Muscle of arm (tissue), 12 donors: Measurements from ENCODE around the gene NRXN3. TPM values are rescaled to one million over a fixed set of nuclear protein-coding genes. Genes with fewer than 3 reads are reported as not detected.

ENCODE experiments used
- DNase-seq: peaks from one replicate; pipeline ENCODE4 v3.0.0-alpha.2; 2013
- polyA plus RNA-seq, 12 donors: library from polyadenylated mRNA; unstranded; fragments of 120-200 nt; gene quantifications; one replicate each; pipeline ENCODE4 v1.2.1, GENCODE V29; 2013; ENCODE audit not compliant: insufficient read length in 12 of 12

The NRXN3 gene
- polyA plus RNA-seq, 12 donors = 0.43 to 8.4 (median 1.2) TPM; not detected in 2

DNA sequence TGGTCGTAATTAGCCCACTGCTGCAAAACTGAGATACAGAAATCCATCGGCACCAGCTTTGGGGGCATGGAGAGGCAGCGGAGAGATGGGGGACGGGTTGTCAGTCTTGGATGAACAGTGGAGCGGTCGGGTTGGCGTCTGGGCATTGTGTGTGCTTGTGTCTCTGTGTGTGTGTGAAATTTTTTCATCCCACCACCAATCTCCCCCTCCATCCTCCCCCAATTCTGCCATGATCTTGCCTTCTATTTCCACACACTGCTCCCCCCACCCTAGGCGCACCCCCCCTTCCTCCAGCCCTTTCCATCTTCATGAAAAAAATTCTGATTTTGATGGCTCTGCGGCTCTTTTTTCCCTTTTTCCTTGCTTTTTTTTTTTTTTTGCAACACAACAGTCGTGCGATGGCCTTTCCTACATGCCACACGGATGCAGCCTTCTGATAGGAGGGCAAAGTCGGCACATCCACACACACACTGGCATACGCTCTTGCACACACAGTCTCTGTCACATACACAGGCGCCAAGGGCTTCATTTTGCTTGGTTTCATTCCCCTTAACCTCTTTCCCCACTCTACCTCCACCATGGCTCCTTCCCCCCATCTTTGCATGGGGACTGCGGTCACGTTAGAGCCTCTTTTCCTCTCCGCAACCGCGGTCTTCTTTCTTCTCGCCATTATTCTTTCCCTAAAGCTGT is 3.3 kb downstream of the NRXN3 start:
- no peak for DNase-seq

DNA sequence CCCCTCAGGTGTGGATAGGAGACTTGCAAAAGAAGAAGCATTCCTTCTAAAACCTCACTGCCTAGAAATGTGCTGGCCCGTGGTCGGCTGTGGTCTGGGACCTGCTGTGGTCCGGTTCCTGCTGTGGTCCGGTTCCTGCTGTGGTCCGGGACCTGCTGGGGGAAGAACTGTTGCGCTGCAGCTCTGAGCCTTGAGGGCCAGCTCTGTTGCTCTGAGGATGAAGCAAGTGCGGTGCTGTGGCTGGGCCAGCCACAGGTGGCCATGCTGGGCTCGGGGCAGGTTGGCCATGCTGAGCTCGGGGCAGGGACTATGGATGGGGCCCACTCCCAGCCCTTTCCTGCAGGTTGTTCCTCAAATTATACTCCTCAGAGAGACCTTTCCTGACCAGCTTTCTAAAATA is 5.2 kb downstream of the NRXN3 start:
- no peak for DNase-seq

DNA sequence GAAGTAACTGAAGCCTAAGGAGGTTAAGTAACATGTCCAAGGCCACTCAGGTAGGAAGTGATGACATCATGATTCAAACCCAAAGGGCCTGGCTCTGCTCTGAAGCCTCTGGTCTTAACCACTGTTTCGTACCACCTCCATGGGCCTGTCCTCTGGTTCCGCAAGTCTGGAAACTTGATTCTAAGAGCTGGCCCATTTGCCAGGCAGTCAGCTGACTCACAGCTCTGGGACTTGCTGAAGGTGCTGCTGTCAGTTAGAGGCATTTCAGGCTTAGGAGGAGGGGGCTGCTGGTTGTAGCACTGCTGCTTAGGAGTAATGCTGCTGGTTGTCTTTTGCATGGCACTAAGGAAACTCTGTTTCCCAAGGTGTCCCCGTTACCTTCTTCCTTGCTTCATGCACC is 7.9 kb downstream of the NRXN3 start:
- DNase-seq = no peak

DNA sequence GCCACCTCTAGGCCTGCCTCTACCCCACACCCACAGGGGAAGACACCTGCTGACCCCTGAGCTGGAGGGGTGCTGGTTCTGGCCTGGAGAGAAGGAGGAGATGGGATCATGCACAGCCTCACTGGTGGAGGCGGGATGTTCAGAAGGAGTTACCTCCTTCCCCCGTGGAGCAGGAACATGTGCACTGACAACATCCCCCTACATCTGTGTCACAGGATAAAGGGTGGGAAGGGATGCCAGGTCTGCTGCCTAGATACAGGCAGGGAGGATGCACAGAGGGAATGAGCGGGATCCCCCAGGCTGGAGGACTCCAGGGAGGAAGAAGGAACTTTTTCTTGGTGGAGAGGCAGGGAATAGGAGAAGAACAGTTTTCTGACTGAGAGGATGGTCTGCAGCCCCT is 8.8 kb downstream of the NRXN3 start:
- DNase-seq = no peak

- no peak for DNase-seq
Measured at GRCh38 chr14:78181270-78181669, 11.1 kb downstream of the NRXN3 start.

DNA sequence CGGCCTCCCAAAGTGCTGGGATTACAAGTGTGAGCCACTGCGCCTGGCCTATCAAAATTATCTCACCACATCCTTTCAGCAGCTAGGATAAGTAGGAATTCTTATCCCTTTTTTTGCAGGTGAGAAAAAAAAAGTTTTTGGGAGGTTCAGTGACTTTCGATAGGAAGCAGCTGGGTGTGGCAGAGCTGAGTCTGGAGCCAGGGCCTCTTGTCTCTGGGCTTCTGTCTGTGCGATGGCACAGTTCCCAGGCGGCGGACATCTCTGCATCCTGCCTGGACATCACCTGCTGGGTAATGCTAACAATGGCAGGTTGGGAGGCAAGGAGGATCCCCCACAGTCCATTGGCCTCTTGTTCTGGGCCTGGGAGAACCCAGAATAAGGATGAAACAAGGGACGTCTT is 12.5 kb downstream of the NRXN3 start:
- no peak for DNase-seq

GRCh38 chr14:78184157-78184556 is 14.0 kb downstream of the NRXN3 start:
- no peak for DNase-seq

DNA sequence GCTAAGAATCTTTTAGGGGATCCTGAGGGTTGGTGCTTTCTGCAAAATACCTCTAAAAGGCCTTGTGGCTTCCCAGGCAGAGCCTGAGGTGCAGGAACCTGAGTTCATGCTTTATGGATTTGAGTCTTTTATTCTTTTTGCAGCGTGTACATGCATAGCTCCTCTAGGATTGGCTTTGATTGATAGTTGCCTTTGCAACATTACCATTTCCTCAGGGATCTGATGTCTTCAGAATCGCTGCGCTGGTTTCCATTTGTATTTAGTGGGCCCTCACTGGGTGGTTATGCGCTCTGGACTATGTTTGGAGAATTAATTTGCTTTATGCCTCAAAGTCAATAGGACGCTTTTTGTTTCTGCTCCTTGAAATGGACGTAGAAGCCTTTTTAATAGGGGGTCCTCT is 16.1 kb downstream of the NRXN3 start:
- DNase-seq = no peak

DNA sequence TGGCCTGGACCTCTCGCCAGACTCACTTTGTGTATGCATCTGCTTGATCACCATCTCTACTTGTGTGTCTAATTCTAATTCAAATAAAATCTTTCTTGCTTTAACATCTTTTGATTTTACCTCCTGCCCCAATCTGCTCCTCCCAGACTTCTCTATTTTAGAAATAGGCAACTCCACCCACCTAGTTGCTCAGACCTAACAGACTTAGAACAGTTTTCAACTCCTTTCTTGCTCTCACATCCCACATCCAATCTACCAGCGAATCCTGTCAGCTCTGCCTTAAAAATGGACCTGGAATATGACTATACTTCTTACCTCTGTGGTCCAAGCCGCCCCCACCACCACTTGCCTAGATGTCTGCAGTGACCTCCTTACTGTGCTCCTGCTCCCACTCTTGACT is 18.7 kb downstream of the NRXN3 start:
- DNase-seq = no peak

DNA sequence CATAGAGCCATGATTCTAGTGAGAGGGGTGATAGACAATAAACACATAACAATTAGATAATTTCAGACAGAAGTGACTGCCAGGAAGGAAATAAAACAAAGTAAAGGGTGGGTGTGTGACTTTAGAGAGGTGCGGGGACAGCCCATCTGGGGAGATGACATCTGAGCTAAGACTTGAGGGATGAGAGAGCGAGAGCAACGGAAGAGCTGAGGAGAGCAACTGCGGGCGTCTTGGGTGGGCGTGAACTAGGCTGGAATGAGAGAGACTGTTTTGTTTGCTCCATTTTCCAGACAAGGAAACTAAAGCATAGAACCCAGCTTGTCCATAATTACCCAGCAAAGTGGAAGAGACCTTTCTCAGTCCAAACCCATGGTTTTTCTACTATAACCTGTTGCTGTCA is 25.3 kb downstream of the NRXN3 start:
- DNase-seq = no peak

DNA sequence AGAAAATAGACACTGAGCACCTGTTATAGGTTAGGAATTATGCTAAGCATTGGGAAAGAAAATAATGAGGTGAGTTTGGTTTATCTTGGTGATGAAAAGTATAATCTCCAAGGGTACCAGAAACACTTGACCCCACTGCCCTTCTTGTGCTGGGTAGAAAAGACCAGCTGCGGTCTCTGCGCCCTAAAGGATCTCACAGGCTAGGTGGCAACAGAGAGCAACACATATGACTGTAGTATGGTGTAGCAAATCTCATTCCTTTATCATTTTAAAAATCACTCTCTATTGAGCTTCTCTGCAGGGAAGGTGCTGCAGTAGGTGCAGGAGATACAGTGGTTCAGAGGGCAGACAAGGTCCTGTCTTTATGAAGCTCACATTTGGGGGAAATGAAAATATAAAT is 26.1 kb downstream of the NRXN3 start:
- no peak for DNase-seq

GRCh38 chr14:78197051-78197450 is 26.9 kb downstream of the NRXN3 start:
- no peak for DNase-seq

GRCh38 chr14:78202163-78202562 is 32.0 kb downstream of the NRXN3 start:
- no peak for DNase-seq

DNA sequence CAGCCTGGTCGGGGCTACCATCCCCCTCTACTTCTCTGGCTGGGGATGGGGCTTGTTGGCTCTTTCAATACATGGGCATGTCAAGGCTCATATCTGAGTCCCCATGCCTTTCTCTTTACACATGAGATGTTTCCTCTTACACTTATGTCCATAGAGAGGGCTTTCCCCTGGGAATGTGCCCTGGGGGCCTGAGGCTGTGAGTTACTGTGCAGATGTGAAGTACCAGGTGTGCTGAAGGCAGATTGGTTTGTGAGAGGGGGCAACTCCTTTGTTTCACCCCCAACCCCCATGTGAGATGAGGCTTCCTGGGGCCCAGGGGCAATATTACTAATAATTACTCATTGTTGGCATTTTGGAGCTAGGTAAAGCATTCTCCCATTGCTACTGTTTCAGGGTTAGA is 32.8 kb downstream of the NRXN3 start:
- DNase-seq = no peak

- no peak for DNase-seq
Measured at GRCh38 chr14:78207414-78207813, 37.2 kb downstream of the NRXN3 start.

GRCh38 chr14:78220273-78220672 is 50.1 kb downstream of the NRXN3 start:
- DNase-seq = no peak

- no peak for DNase-seq
Measured at GRCh38 chr14:78222746-78223145, 52.6 kb downstream of the NRXN3 start.

- DNase-seq = no peak
Measured at GRCh38 chr14:78227248-78228077, 57.3 kb downstream of the NRXN3 start.

DNA sequence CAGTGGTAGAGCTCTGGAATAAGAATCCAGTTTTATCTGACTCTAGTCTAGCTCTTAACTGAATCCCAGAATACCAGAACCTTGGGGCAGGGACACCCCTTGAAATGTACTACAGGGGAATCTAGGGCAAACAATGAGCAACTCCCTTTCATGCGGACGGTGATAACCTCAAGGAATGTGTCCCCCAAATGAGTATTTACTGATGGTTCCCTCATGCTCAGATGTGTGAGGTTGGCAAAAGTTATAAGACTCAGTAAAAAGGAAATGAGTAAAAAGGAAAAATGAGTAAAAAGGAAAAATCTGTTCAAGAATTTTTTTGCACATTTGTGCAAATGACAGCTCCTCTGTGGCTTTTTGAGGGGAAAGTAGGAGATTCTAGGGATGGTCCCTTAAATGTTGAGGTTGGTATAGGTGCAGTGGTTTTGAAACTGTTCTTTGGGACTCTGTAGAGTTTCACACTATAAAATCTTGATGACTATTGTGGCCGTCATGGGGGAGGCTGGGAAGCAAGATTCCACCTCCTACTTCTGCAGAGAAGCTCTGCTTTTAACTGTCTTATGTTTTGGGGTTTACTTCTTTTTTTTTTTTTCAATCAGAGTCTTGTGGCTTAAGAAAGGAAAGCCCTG is 58.6 kb downstream of the NRXN3 start:
- no peak for DNase-seq

DNA sequence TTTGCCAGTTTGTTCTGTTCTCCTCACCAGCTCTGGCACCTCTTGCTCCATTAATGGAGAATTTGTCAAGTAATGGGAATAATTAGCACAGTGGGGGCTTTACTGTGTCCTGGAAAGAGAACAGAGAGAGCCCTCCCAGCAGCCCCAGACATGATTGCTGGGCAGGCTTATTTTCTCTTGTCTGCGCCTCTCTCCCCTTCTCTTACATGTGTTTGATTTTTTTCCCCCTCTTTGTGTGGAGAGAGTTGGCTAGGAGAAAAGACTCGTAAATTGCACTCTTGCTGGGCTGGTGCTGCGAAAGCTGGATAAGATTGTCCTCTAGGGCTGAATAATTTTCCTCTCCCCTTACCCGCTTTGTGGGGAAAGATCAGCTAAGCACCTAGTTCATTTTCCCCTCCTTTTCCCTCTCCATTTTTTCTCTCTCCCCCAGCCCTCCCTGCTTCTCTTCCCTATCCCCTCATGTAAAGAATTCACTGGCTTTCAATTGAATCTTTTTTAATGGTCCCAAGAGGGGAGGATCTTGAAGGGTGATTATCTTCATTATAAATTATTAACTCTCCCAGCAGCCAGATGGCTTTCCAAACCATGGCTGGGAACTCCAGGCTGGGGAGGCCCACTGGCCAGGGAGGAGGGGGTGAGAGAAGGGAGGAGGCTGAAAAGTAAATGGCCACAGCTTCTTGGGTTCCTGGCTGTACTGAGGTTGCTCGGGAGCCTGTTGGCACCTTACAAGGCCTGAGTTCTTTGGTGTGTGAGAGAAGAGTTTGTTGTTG is 62.2 kb downstream of the NRXN3 start:
- no peak for DNase-seq

DNA sequence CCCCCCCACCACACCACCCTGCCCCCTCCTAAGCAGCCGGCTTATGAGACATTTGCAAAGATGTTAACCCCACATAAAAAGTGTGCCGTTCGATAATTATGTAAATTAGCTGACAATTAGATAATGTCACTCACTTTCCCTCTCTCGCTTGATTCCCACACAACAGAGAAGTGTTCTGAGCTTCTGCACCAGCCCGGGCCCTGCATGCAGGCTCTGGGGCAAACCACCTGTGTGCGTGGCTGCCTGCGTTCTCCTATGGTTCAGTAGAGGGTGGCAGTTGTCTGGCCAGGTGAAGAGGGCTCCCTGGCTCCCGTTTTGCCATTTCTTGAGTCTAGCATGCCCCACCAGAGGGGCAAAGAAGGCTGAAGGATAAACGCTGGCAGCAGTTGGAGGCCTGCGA is 68.0 kb downstream of the NRXN3 start:
- no peak for DNase-seq

DNA sequence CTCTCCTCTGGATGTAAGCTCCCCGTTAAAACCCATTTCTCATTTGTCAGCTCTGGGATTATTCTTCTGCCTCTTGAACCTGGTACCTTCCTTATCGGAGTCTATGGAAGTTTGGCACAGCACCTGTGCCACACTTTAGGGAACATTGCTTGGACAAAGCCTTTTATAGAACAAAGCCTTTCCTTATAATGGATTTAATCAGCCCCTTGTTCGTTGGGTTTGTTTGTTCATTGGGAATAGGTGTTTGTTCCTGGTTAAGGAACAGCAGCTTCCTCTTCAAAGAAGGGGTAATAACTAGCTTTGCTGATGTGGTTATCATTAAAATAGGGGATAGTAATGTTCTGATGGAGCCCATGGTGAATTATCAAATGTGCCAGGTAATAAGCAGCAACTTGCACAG is 70.4 kb downstream of the NRXN3 start:
- DNase-seq = no peak
